ENCODE results near the gene PRKN. TPM values are rescaled to one million over a fixed set of nuclear protein-coding genes. Genes with fewer than 3 reads are reported as not detected.

Gene PRKN
- total RNA-seq, 2 donors from 2014 or later = 15.7 to 19.3 TPM

DNA sequence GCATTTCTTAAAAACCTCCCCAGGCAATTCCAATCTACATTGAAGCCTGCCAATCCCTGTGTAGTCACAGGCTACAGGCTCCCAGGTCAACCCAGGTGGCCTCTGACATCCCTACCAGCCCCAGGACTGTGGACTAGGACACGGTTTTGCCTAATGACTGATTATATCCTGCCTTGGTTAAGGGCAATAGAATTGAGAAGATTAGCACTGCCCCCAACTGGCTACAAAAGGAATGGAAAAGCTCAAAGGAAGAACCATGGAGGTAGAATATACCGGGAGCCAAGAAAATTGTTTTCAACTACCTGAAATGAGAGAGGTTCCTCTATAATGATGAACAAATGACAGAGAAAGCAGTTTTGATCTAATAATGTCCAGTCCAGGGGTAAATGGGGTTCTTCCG lies 1032.6 kb downstream of the PRKN start:
- TF ChIP-seq CTCF (IDR thresholded peaks at IDR 0.05) = peak in 1 of 2 donors; percentile 59
- DNase-seq (ENCODE audit: low spot score) = no peak
- Histone ChIP-seq H3K27me3 (no peaks in the 10 kb centered on the region), H3K36me3 (no peaks in the 10 kb centered on the region), H3K9me3 (no peaks in the 10 kb centered on the region), H3K27ac (no peak overlapping the region), H3K4me3 (no peak overlapping the region), H3K4me1 (no peaks in the 10 kb centered on the region)

GRCh38 chr6:161686655-161687054 lies 1040.9 kb downstream of the PRKN start:
- Histone ChIP-seq H3K36me3 (no peaks in the 10 kb centered on the region), H3K4me1 (no peaks in the 10 kb centered on the region), H3K9me3 (no peaks in the 10 kb centered on the region), H3K4me3 (no peak overlapping the region), H3K27me3 (no peaks in the 10 kb centered on the region), H3K27ac (no peak overlapping the region)
- TF ChIP-seq CTCF (IDR thresholded peaks at IDR 0.05) = no peak
- DNase-seq (ENCODE audit: low spot score) = no peak

DNA sequence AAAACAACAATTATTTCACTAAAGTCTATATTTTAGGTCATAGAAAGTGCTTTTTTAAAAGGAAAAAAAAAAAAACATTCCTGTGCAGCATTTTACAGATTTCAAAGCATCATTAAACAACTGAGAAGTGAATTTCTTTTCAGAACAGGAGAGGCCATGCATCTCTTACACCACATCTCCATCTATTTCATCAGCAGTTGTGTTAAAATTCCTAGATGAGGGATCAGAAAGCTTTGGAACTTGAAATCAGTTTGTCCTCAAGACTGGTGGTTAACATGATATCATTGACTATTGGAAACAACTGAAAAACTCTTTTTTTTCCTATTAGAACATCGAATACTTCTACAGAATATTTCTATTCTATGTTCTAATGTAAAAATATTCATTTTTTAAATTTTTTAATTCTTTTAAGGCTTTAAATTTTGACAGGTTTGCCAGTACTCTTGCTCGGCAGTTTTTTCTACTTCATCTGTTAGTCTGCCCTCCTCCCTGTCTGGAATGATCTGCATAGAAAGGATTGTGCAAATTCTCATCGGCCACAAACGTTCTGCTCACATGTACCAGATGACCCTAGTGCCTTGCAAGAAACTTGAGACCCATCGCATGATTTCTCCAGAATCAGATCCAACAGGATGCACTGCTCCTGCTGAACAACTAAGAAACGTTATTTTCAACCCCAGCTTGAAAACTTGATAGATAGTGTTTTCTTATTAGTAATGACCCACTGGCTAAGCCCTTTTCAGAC lies 1042.7 kb downstream of the PRKN start:
- H3K27ac ChIP-seq = no peak overlapping the region
- H3K9me3 ChIP-seq = no peaks in the 10 kb centered on the region
- H3K27me3 ChIP-seq = no peaks in the 10 kb centered on the region
- DNase-seq (ENCODE audit: low spot score) = no peak
- H3K4me3 ChIP-seq = no peak overlapping the region
- H3K4me1 ChIP-seq = no peaks in the 10 kb centered on the region
- no peak for TF ChIP-seq CTCF (IDR thresholded peaks at IDR 0.05)
- H3K36me3 ChIP-seq = no peaks in the 10 kb centered on the region

DNA sequence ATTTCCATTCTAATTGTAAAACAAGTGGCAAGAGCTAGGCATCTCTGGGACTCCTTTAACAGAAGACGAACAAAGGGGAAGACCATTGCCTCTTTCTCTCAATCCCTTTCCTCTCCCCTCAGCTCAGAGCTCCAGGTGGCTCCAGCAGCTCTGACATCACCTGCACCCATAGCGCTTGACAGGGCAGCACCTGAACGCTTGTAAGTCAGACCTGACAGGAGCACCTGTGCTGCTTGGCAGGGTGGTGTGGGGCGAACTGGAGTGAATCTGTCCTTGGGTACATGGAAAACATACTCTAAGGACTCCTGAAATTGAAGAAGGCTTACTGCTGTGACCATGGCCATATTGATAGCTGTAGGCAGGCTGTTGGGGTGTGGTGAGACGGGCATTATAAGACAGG lies 1044.2 kb downstream of the PRKN start:
- no peaks in the 10 kb centered on the region for H3K36me3 ChIP-seq
- TF ChIP-seq CTCF (IDR thresholded peaks at IDR 0.05) = no peak
- no peaks in the 10 kb centered on the region for H3K4me1 ChIP-seq

GRCh38 chr6:161682982-161683381 lies 1044.6 kb downstream of the PRKN start:
- no peaks in the 10 kb centered on the region for H3K36me3 ChIP-seq
- H3K4me1 ChIP-seq = no peaks in the 10 kb centered on the region
- H3K9me3 ChIP-seq = no peaks in the 10 kb centered on the region
- H3K4me3 ChIP-seq = no peak overlapping the region
- no peak for DNase-seq (ENCODE audit: low spot score)
- no peaks in the 10 kb centered on the region for H3K27me3 ChIP-seq
- no peak for TF ChIP-seq CTCF (IDR thresholded peaks at IDR 0.05)
- H3K27ac ChIP-seq = no peak overlapping the region

More for the DNA sequence above, 1044.2 kb downstream of the PRKN start:
- Histone ChIP-seq H3K27ac (no peak overlapping the region), H3K27me3 (no peaks in the 10 kb centered on the region), H3K4me3 (no peak overlapping the region), H3K9me3 (no peaks in the 10 kb centered on the region)
- DNase-seq (ENCODE audit: low spot score) = no peak
